Uterus (tissue), 4 donors: ENCODE data around the gene SHLD3. TPM values are rescaled to one million over a fixed set of nuclear protein-coding genes. Genes with fewer than 3 reads are reported as not detected.
"Not testable (repeated sequence)": the region's sequence is repeated elsewhere in the genome, so short reads cannot be mapped to it uniquely, and the experiment has no call there.

Experiments used
- DNase-seq, 2 donors: peaks; one replicate each; pipeline ENCODE4 v3.0.0-alpha.2; 2019 to 2020
- H3K27ac ChIP-seq, 2 donors: fragments of 200-600 bp; sonication (generic); 1 replicate in 1 of 2; 2 replicates in 1 of 2; pipeline ENCODE4 v1.5.1; 2016 to 2018
- H3K27me3 ChIP-seq, 2 donors: fragments of 200-600 bp; sonication (generic); one replicate each; pipeline ENCODE4 v1.5.1; 2018 to 2019; ENCODE audit warnings: control low read depth in 1 of 2
- H3K36me3 ChIP-seq, 2 donors: fragments of 200-600 bp; sonication (generic); one replicate each; pipeline ENCODE4 v1.5.1; 2019; ENCODE audit warnings: control low read depth in 1 of 2
- H3K4me1 ChIP-seq, 2 donors: fragments of 200-600 bp; sonication (generic); one replicate each; pipeline ENCODE4 v1.5.1; 2018 to 2019; ENCODE audit warnings: control low read depth in 1 of 2
- H3K4me3 ChIP-seq, 2 donors: fragments of 200-600 bp; sonication (generic); 1 replicate in 1 of 2; 2 replicates in 1 of 2; pipeline ENCODE4 v1.5.1; 2018 to 2019; ENCODE audit warnings: mild to moderate bottlenecking in 1 of 2
- H3K9me3 ChIP-seq, 2 donors: fragments of 200-600 bp; sonication (generic); one replicate each; pipeline ENCODE4 v1.5.1; 2019; ENCODE audit warnings: control low read depth in 1 of 2
- POLR2A ChIP-seq, 2 donors: fragments of 450-650 bp; IDR thresholded peaks; one replicate each; pipeline ENCODE4 v1.6.1; 2016; ENCODE audit warnings: antibody characterized with exemption in 2 of 2, mild to moderate bottlenecking in 1 of 2, moderate library complexity in 1 of 2
- intact Hi-C: fragments of 100-400 bp; cut with DNase I; formaldehyde crosslinking; loops from one replicate; pipeline ENCODE4 v1.15.1; 2023; ENCODE audit warnings: low total_unique reads
- small RNA-seq: library from RNA; depleted of rRNA; stranded (forward); fragments of <200 nt; gene quantifications from one replicate; pipeline ENCODE3, GENCODE V24; 2016
- total RNA-seq, 4 donors: library from RNA; depleted of rRNA in 3 of 4; stranded (reverse); fragments of >200 nt in 3 of 4; gene quantifications; one replicate each; pipeline versions ENCODE4 v1.1.0 to v1.2.4, GENCODE V29; 2014 to 2023
- TF ChIP-seq, protein P1 (sequence below), 4 experiments: fragments of 200-600 bp in 2 of 4; fragments of 450-650 bp in 2 of 4; sonication (generic) in 2 of 4; IDR thresholded peaks; one replicate each; pipeline ENCODE4 v1.5.1; 2016 to 2019; ENCODE audit warnings: antibody characterized with exemption in 4 of 4, mild to moderate bottlenecking in 2 of 4, moderate library complexity in 1 of 4
- donor health status: DM: yes; HTN: yes; CAD: no.

Gene SHLD3
- total RNA-seq, 4 donors from 2014 or later: 0.77 to 5.6 (median 4.1) TPM

DNA sequence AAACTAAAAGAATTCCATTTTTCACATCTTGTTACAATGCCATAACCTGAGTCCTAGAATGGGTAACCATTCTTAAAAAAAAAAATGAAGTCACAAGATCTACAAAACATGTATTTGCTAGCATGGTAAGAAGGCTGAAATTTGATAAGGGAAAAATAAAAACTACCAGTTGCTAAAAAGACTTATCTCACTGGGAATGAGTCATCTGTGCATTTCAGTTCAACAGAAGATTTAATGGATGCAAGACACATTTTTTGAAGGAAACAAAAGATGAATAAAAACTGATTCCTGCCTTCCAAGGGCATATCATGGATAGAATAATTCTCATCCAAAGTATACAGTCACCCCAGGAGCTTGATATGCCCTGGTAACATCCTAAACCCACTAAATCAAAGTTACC is 49.9 kb downstream of the SHLD3 start:
- Histone ChIP-seq H3K36me3 (no peaks in the 10 kb centered on the region), H3K27ac (no peak overlapping the region), H3K4me1 (no peaks in the 10 kb centered on the region), H3K9me3 (no peaks in the 10 kb centered on the region), H3K4me3 (no peak overlapping the region), H3K27me3 (no peaks in the 10 kb centered on the region)
- intact Hi-C loops: no loop called here
- TF ChIP-seq, protein P1, sequence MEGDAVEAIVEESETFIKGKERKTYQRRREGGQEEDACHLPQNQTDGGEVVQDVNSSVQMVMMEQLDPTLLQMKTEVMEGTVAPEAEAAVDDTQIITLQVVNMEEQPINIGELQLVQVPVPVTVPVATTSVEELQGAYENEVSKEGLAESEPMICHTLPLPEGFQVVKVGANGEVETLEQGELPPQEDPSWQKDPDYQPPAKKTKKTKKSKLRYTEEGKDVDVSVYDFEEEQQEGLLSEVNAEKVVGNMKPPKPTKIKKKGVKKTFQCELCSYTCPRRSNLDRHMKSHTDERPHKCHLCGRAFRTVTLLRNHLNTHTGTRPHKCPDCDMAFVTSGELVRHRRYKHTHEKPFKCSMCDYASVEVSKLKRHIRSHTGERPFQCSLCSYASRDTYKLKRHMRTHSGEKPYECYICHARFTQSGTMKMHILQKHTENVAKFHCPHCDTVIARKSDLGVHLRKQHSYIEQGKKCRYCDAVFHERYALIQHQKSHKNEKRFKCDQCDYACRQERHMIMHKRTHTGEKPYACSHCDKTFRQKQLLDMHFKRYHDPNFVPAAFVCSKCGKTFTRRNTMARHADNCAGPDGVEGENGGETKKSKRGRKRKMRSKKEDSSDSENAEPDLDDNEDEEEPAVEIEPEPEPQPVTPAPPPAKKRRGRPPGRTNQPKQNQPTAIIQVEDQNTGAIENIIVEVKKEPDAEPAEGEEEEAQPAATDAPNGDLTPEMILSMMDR (IDR thresholded peaks at IDR 0.05): no peak
- TF ChIP-seq POLR2A (IDR thresholded peaks at IDR 0.05): no peak
- DNase-seq: no peak

- H3K36me3 ChIP-seq, H3K4me3 ChIP-seq, H3K9me3 ChIP-seq, H3K27me3 ChIP-seq, H3K27ac ChIP-seq, intact Hi-C loops, DNase-seq, H3K4me1 ChIP-seq: not testable (repeated sequence)
Measured at GRCh38 chr5:65676056-65676455, 51.2 kb downstream of the SHLD3 start.

Small RNA genes lying within 50 kb of the gene (small RNA-seq; reads per million reads assigned to genes)
- gene RNU6-540P: not detected

Other genes starting within 250 kb of the SHLD3 start
- gene ADAMTS6, start 143.1 kb upstream of the SHLD3 start, total RNA-seq: 10 to 100 TPM in 1 of 4 donors, 1 to 10 TPM in 3; 4.9 to 40.0 (median 7.3) TPM
- 10 to 100 TPM in 1 of 4 donors, 1 to 10 TPM in 1, under 1 TPM in 1, not detected in 1; 0.77 to 34.6 (median 1.3) TPM for gene CENPK, start 61.9 kb upstream of the SHLD3 start, total RNA-seq
- 100 to 1,000 TPM in 1 of 4 donors, 10 to 100 TPM in 3; 17.9 to 104 (median 68.8) TPM for gene PPWD1, start 61.7 kb upstream of the SHLD3 start, total RNA-seq
- gene TRIM23, start 694 bp upstream of the SHLD3 start, total RNA-seq: 10 to 100 TPM in 2 of 4 donors, 1 to 10 TPM in 2; 8.2 to 56.5 (median 14.8) TPM
- gene TRAPPC13, start within 50 bp of the SHLD3 start, total RNA-seq: 10 to 100 TPM; 13.8 to 48.9 (median 33.6) TPM
- gene SGTB, start 97.1 kb downstream of the SHLD3 start, total RNA-seq: 10 to 100 TPM in 3 of 4 donors, 1 to 10 TPM in 1; 4.1 to 26.2 (median 13.5) TPM
- gene NLN, start 97.2 kb downstream of the SHLD3 start, total RNA-seq: 10 to 100 TPM in 2 of 4 donors, 1 to 10 TPM in 2; 4.4 to 34.9 (median 9.8) TPM